H9 (cell line): Measurements from ENCODE around the gene YEATS2. TPM values are rescaled to one million over a fixed set of nuclear protein-coding genes. Genes with fewer than 3 reads are reported as not detected.

Experiments used
- DNase-seq: peaks from one replicate; pipeline ENCODE4 v3.0.0-alpha.2; 2017
- H2AFZ ChIP-seq: one replicate; pipeline ENCODE4 v1.6.1; 2013; ENCODE audit warnings: mild to moderate bottlenecking, low read length, control low read depth, moderate library complexity
- H2AK5ac ChIP-seq: 2 replicates; pipeline ENCODE4 v1.6.1; 2013; ENCODE audit warnings: low read length, control low read depth, mixed read lengths; ENCODE audit not compliant: insufficient read length
- H2BK120ac ChIP-seq: one replicate; pipeline ENCODE4 v1.6.1; 2013; ENCODE audit warnings: low read depth, mild to moderate bottlenecking, low read length, control low read depth, inconsistent platforms; ENCODE audit not compliant: poor library complexity, severe bottlenecking
- H2BK12ac ChIP-seq: 2 replicates; pipeline ENCODE4 v1.6.1; 2013; ENCODE audit warnings: low read length, control low read depth, mixed read lengths, low read depth; ENCODE audit not compliant: insufficient read length
- H2BK15ac ChIP-seq: 2 replicates; pipeline ENCODE4 v1.6.1; 2013; ENCODE audit warnings: low read depth, low read length, control low read depth
- H2BK20ac ChIP-seq: one replicate; pipeline ENCODE4 v1.6.1; 2013; ENCODE audit warnings: low read depth, mild to moderate bottlenecking, low read length, control low read depth, inconsistent platforms; ENCODE audit not compliant: poor library complexity, severe bottlenecking
- H2BK5ac ChIP-seq: 2 replicates; pipeline ENCODE4 v1.6.1; 2013; ENCODE audit warnings: low read length, control low read depth, mixed read lengths; ENCODE audit not compliant: insufficient read length
- H3K14ac ChIP-seq: 2 replicates; pipeline ENCODE4 v1.6.1; 2013; ENCODE audit warnings: low read length, control low read depth; ENCODE audit not compliant: insufficient read depth
- H3K18ac ChIP-seq: 2 replicates; pipeline ENCODE4 v1.6.1; 2013; ENCODE audit warnings: low read depth, mild to moderate bottlenecking, mixed read lengths, low read length, control low read depth; ENCODE audit not compliant: insufficient read length
- H3K23ac ChIP-seq: 2 replicates; pipeline ENCODE4 v1.6.1; 2013; ENCODE audit warnings: low read length, control low read depth, mixed read lengths, low read depth; ENCODE audit not compliant: insufficient read length
- H3K23me2 ChIP-seq: 2 replicates; pipeline ENCODE4 v1.6.1; 2013; ENCODE audit warnings: low read depth, mild to moderate bottlenecking, mixed read lengths, low read length, control low read depth; ENCODE audit not compliant: insufficient read length, poor library complexity, severe bottlenecking
- H3K27ac ChIP-seq: 2 replicates; pipeline ENCODE4 v1.5.1; 2013; ENCODE audit warnings: low read length, control low read depth, mixed read lengths, low read depth; ENCODE audit not compliant: insufficient read length
- H3K27me3 ChIP-seq: 2 replicates; pipeline ENCODE4 v1.6.1; 2013; ENCODE audit warnings: low read length, control low read depth, inconsistent platforms; ENCODE audit not compliant: insufficient read depth
- H3K4ac ChIP-seq: 2 replicates; pipeline ENCODE4 v1.6.1; 2013; ENCODE audit warnings: low read depth, mild to moderate bottlenecking, control low read depth, inconsistent platforms, low read length, moderate library complexity
- H3K4me1 ChIP-seq: 2 replicates; pipeline ENCODE4 v1.6.1; 2013; ENCODE audit warnings: low read length, control low read depth, inconsistent platforms; ENCODE audit not compliant: insufficient read depth
- H3K4me2 ChIP-seq: 2 replicates; pipeline ENCODE4 v1.6.1; 2013; ENCODE audit warnings: low read length, control low read depth, mixed read lengths; ENCODE audit not compliant: insufficient read length, insufficient read depth
- H3K56ac ChIP-seq: 2 replicates; pipeline ENCODE4 v1.6.1; 2013; ENCODE audit warnings: low read depth, mild to moderate bottlenecking, mixed read lengths, low read length, control low read depth; ENCODE audit not compliant: insufficient read length
- H3K79me1 ChIP-seq: 2 replicates; pipeline ENCODE4 v1.6.1; 2013; ENCODE audit warnings: low read depth, mild to moderate bottlenecking, moderate library complexity, low read length, control low read depth, inconsistent platforms; ENCODE audit not compliant: insufficient read depth, poor library complexity, severe bottlenecking
- H3K79me2 ChIP-seq: 2 replicates; pipeline ENCODE4 v1.6.1; 2013; ENCODE audit warnings: low read length, control low read depth, inconsistent platforms; ENCODE audit not compliant: insufficient read depth
- H3K9ac ChIP-seq: 2 replicates; pipeline ENCODE4 v1.6.1; 2013; ENCODE audit warnings: low read length, control low read depth, mixed read lengths; ENCODE audit not compliant: insufficient read length; ENCODE audit errors: extremely low read depth
- H3K9me3 ChIP-seq: one replicate; pipeline ENCODE4 v1.6.1; 2013; ENCODE audit warnings: low read depth, low read length, inconsistent platforms; ENCODE audit not compliant: control insufficient read depth
- H3T11ph ChIP-seq: one replicate; pipeline ENCODE4 v1.6.1; 2013; ENCODE audit warnings: mild to moderate bottlenecking, low read length, control low read depth, inconsistent platforms
- H4K20me1 ChIP-seq: one replicate; pipeline ENCODE4 v1.6.1; 2013; ENCODE audit not compliant: control insufficient read depth, insufficient read length, insufficient read depth
- H4K5ac ChIP-seq: 2 replicates; pipeline ENCODE4 v1.6.1; 2013; ENCODE audit warnings: low read depth, mild to moderate bottlenecking, mixed read lengths, low read length, control low read depth; ENCODE audit not compliant: insufficient read length
- H4K8ac ChIP-seq: replicated peaks from 2 replicates; pipeline ENCODE4 v1.6.1; 2013; ENCODE audit warnings: low read length, control low read depth, mixed read lengths, low read depth; ENCODE audit not compliant: insufficient read length
- H4K91ac ChIP-seq: 2 replicates; pipeline ENCODE4 v1.6.1; 2013; ENCODE audit warnings: low read depth, mild to moderate bottlenecking, moderate library complexity, mixed read lengths, low read length, control low read depth; ENCODE audit not compliant: insufficient read length
- H3K27ac Mint-ChIP-seq, 3 experiments: 2 replicates in 2 of 3; 3 replicates in 1 of 3; pipeline ENCODE4 v1.8.0; 2020 to 2021; ENCODE audit warnings: mixed read lengths in 3 of 3, mild to moderate bottlenecking in 1 of 3, moderate library complexity in 1 of 3
- H3K27me3 Mint-ChIP-seq: 2 replicates; pipeline ENCODE4 v1.8.0; 2021; ENCODE audit warnings: low read depth, mild to moderate bottlenecking, moderate library complexity, mixed read lengths
- H3K36me3 Mint-ChIP-seq, 3 experiments: 2 replicates in 2 of 3; 3 replicates in 1 of 3; pipeline ENCODE4 v1.8.0; 2020 to 2021; ENCODE audit warnings: low read depth in 3 of 3, mixed read lengths in 3 of 3; ENCODE audit not compliant: insufficient read depth in 1 of 3
- H3K4me1 Mint-ChIP-seq, 2 experiments: 2 replicates each; pipeline ENCODE4 v1.8.0; 2020; ENCODE audit warnings: mixed read lengths in 2 of 2
- H3K4me3 Mint-ChIP-seq, 2 experiments: 2 replicates in 1 of 2; 3 replicates in 1 of 2; pipeline ENCODE4 v1.8.0; 2020 to 2021; ENCODE audit warnings: mild to moderate bottlenecking in 2 of 2, mixed read lengths in 2 of 2, moderate library complexity in 1 of 2
- H3K9me3 Mint-ChIP-seq, 2 experiments: 2 replicates in 1 of 2; 3 replicates in 1 of 2; pipeline ENCODE4 v1.8.0; 2020; ENCODE audit warnings: mild to moderate bottlenecking in 2 of 2, mixed read lengths in 2 of 2, moderate library complexity in 1 of 2
- WGBS: extraction: QIAGEN DNeasy Blood & Tissue Kit; methylation state at CpG from one replicate; pipeline ENCODE4 v1.1.7; 2013; ENCODE audit warnings: missing lambda C conversion rate, low lambda C conversion rate, mixed read lengths; ENCODE audit not compliant: insufficient read length; ENCODE audit errors: extremely low coverage; 5-methylcytosine and 5-hydroxymethylcytosine counted together
- total RNA-seq: library from RNA; stranded (reverse); gene quantifications from 2 replicates; pipeline ENCODE4 v1.2.1, GENCODE V29; 2021
- TF ChIP-seq, protein P1 (sequence below): fragments of 200-600 bp; sonication (generic); conservative IDR thresholded peaks from 3 replicates; pipeline ENCODE4 v1.8.0; 2021; ENCODE audit warnings: antibody characterized with exemption, mild to moderate bottlenecking

YEATS2 gene
- total RNA-seq, 1 experiment from 2014 or later = 40.3 TPM

DNA sequence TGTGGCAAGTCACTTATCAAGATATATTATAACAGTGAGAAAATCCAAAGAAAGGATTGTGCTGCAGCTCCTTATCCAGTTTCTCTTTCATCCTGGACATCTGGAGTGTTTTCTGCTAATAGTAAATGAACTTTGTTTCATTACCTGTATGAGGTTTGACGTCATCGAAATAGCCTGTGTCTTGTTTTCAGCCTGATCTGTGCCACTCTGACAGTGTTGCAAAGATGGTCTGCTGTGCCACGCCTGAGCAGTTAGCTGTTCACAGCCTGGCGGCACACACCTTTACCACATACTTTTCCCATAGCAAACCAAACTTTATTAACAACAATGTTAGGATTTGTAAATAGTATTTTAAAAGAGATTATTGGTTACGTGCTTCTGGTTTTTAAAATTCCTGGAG is 34.0 kb downstream of the YEATS2 start:
- no peak for DNase-seq
- Histone ChIP-seq H3K4ac (no peak overlapping the region), H3K23ac (no peak overlapping the region), H3K18ac (no peak overlapping the region), H2BK15ac (no peak overlapping the region), H2AK5ac (no peak overlapping the region), H4K5ac (no peak overlapping the region), H3T11ph (no peak overlapping the region), H4K8ac (no peak overlapping the region), H3K9me3 (no peaks in the 10 kb centered on the region), H4K91ac (no peak overlapping the region), H3K23me2 (no peaks in the 10 kb centered on the region), H3K56ac (no peak overlapping the region), H3K9ac (no peak overlapping the region), H3K4me1 (no peaks in the 10 kb centered on the region), H3K79me2 (no peaks in the 10 kb centered on the region), H3K14ac (no peak overlapping the region), H2BK5ac (no peak overlapping the region), H3K27ac (no peak overlapping the region), H2AFZ (no peak overlapping the region), H3K4me2 (no peak overlapping the region), H3K27me3 (no peaks in the 10 kb centered on the region), H2BK12ac (no peak overlapping the region), H2BK20ac (no peak overlapping the region), H4K20me1 (no peaks in the 10 kb centered on the region), H3K79me1 (no peaks in the 10 kb centered on the region), H2BK120ac (no peak overlapping the region)
- H3K9me3 Mint-ChIP-seq = no peaks in the 10 kb centered on the region
- H3K36me3 Mint-ChIP-seq = peaks cover 50 to 90% (median 86%) of the 10 kb centered on the region in 3 experiments
- TF ChIP-seq, protein P1, sequence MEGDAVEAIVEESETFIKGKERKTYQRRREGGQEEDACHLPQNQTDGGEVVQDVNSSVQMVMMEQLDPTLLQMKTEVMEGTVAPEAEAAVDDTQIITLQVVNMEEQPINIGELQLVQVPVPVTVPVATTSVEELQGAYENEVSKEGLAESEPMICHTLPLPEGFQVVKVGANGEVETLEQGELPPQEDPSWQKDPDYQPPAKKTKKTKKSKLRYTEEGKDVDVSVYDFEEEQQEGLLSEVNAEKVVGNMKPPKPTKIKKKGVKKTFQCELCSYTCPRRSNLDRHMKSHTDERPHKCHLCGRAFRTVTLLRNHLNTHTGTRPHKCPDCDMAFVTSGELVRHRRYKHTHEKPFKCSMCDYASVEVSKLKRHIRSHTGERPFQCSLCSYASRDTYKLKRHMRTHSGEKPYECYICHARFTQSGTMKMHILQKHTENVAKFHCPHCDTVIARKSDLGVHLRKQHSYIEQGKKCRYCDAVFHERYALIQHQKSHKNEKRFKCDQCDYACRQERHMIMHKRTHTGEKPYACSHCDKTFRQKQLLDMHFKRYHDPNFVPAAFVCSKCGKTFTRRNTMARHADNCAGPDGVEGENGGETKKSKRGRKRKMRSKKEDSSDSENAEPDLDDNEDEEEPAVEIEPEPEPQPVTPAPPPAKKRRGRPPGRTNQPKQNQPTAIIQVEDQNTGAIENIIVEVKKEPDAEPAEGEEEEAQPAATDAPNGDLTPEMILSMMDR = no peak
- H3K4me1 Mint-ChIP-seq = no peaks in the 10 kb centered on the region
- WGBS = no CpG with 5 or more reads among the region's 5 CpGs
- H3K27ac Mint-ChIP-seq = no peak overlapping the region
- H3K4me3 Mint-ChIP-seq = no peak overlapping the region
- no peaks in the 10 kb centered on the region for H3K27me3 Mint-ChIP-seq
